HG02870 (cell line): ENCODE results near the gene MYO1D.

Source experiments
- ATAC-seq: cut with Tn5 transposase; IDR thresholded peaks from one replicate; pipeline ENCODE4 v1.9.1; 2021; ENCODE audit warnings: mild to moderate bottlenecking, moderate library complexity; ENCODE audit not compliant: unreplicated experiment

Gene MYO1D

GRCh38 chr17:32517982-32518381, 358.9 kb downstream of the MYO1D start:
- ATAC-seq: no peak

GRCh38 chr17:32516940-32517701, 359.8 kb downstream of the MYO1D start:
- peak; percentile 46 for ATAC-seq

GRCh38 chr17:32516450-32516849, 360.5 kb downstream of the MYO1D start:
- ATAC-seq: no peak

- peak; percentile 49 for ATAC-seq
Observed at GRCh38 chr17:32515677-32516383, 361.1 kb downstream of the MYO1D start.

- ATAC-seq: no peak
Observed at GRCh38 chr17:32514606-32515005, 362.3 kb downstream of the MYO1D start.

- ATAC-seq: no peak
Observed at GRCh38 chr17:32513579-32513978, 363.3 kb downstream of the MYO1D start.

GRCh38 chr17:32512328-32512727, 364.6 kb downstream of the MYO1D start:
- no peak for ATAC-seq

GRCh38 chr17:32510466-32510865, 366.5 kb downstream of the MYO1D start:
- no peak for ATAC-seq

- ATAC-seq: no peak
Observed at GRCh38 chr17:32508926-32509325, 368.0 kb downstream of the MYO1D start.

- no peak for ATAC-seq
Observed at GRCh38 chr17:32504166-32504990, 372.5 kb downstream of the MYO1D start.

GRCh38 chr17:32503251-32504165, 373.4 kb downstream of the MYO1D start:
- peak; percentile 80 for ATAC-seq

GRCh38 chr17:32502710-32503109, 374.2 kb downstream of the MYO1D start:
- no peak for ATAC-seq

- ATAC-seq: no peak
Observed at GRCh38 chr17:32502013-32502412, 374.9 kb downstream of the MYO1D start.

GRCh38 chr17:32498391-32498790, 378.5 kb downstream of the MYO1D start:
- no peak for ATAC-seq

GRCh38 chr17:32497431-32498205, 379.3 kb downstream of the MYO1D start:
- no peak for ATAC-seq

GRCh38 chr17:32496395-32497073, 380.4 kb downstream of the MYO1D start:
- no peak for ATAC-seq

GRCh38 chr17:32495359-32496231, 381.3 kb downstream of the MYO1D start:
- no peak for ATAC-seq
